ENCODE measurements around the gene SPATS2. TPM values are rescaled to one million over a fixed set of nuclear protein-coding genes. Genes with fewer than 3 reads are reported as not detected.
"Not testable (repeated sequence)": the region's sequence is repeated elsewhere in the genome, so short reads cannot be mapped to it uniquely, and the experiment has no call there.

SPATS2 gene
- total RNA-seq, 2 donors from 2014 or later, result 17.2 to 21.9 TPM

GRCh38 chr12:49368240-49368600, 958 bp downstream of the SPATS2 start:
- Histone ChIP-seq H3K27me3 (no peaks in the 10 kb centered on the region), H3K4me3 (peak overlapping the region; percentile 85), H3K9ac (ENCODE audit: low read depth in 2 of 2, low read length in 2 of 2) (peak overlapping the region in 1 of 2 donors; percentile 88), H3K36me3 (no peaks in the 10 kb centered on the region), H3K4me1 (peaks cover 5% of the 10 kb centered on the region), H3K27ac (peak overlapping the region; percentile 83), H3K9me3 (no peaks in the 10 kb centered on the region)
- DNase-seq, result no peak
- no peak for TF ChIP-seq CTCF (IDR thresholded peaks at IDR 0.05)
- intact Hi-C loops (cut with DNase I), result no loop called here

- intact Hi-C loops (cut with DNase I), result no loop called here
- Histone ChIP-seq H3K36me3 (no peaks in the 10 kb centered on the region), H3K9me3 (no peaks in the 10 kb centered on the region), H3K27me3 (no peaks in the 10 kb centered on the region), H3K27ac (no peak overlapping the region), H3K4me3 (no peak overlapping the region), H3K9ac (ENCODE audit: low read depth in 2 of 2, low read length in 2 of 2) (peak overlapping the region in 1 of 2 donors; percentile 14), H3K4me1 (peaks cover 5% of the 10 kb centered on the region)
- TF ChIP-seq CTCF (IDR thresholded peaks at IDR 0.05), result peak; percentile 17
- DNase-seq, result peak; percentile 37
Measured at GRCh38 chr12:49369411-49370145, 2.3 kb downstream of the SPATS2 start.

- Histone ChIP-seq H3K4me1 (peaks cover 5% of the 10 kb centered on the region), H3K27ac (no peak overlapping the region), H3K27me3 (no peaks in the 10 kb centered on the region), H3K9ac (ENCODE audit: low read depth in 2 of 2, low read length in 2 of 2) (no peak overlapping the region), H3K4me3 (no peak overlapping the region), H3K9me3 (no peaks in the 10 kb centered on the region), H3K36me3 (no peaks in the 10 kb centered on the region)
- intact Hi-C loops (cut with DNase I), result no loop called here
- no peak for DNase-seq
- no peak for TF ChIP-seq CTCF (IDR thresholded peaks at IDR 0.05)
Measured at GRCh38 chr12:49370539-49370938, 3.3 kb downstream of the SPATS2 start.

- H3K36me3 ChIP-seq, result no peaks in the 10 kb centered on the region
- intact Hi-C loops (cut with DNase I), result no loop called here
Measured at GRCh38 chr12:49375406-49375805, 8.1 kb downstream of the SPATS2 start.

GRCh38 chr12:49377386-49377785, 10.1 kb downstream of the SPATS2 start:
- TF ChIP-seq CTCF (IDR thresholded peaks at IDR 0.05), result no peak

More at GRCh38 chr12:49375406-49375805, 8.1 kb downstream of the SPATS2 start:
- DNase-seq, result no peak
- Histone ChIP-seq H3K27me3 (no peaks in the 10 kb centered on the region), H3K9me3 (no peaks in the 10 kb centered on the region), H3K9ac (ENCODE audit: low read depth in 2 of 2, low read length in 2 of 2) (no peak overlapping the region), H3K4me3 (no peak overlapping the region), H3K27ac (no peak overlapping the region), H3K4me1 (no peaks in the 10 kb centered on the region)
- TF ChIP-seq CTCF (IDR thresholded peaks at IDR 0.05), result no peak

GRCh38 chr12:49380184-49380583, 12.9 kb downstream of the SPATS2 start:
- H3K9ac ChIP-seq (ENCODE audit: low read depth in 2 of 2, low read length in 2 of 2); H3K4me1 ChIP-seq; H3K9me3 ChIP-seq; intact Hi-C loops (cut with DNase I); H3K36me3 ChIP-seq; H3K4me3 ChIP-seq; H3K27ac ChIP-seq; DNase-seq; H3K27me3 ChIP-seq: not testable (repeated sequence)

More at GRCh38 chr12:49377386-49377785, 10.1 kb downstream of the SPATS2 start:
- H3K4me1 ChIP-seq, result no peaks in the 10 kb centered on the region
- no peak for DNase-seq
- no peak overlapping the region for H3K9ac ChIP-seq (ENCODE audit: low read depth in 2 of 2, low read length in 2 of 2)
- H3K9me3 ChIP-seq, result no peaks in the 10 kb centered on the region
- no peak overlapping the region for H3K4me3 ChIP-seq
- no peaks in the 10 kb centered on the region for H3K36me3 ChIP-seq
- no peaks in the 10 kb centered on the region for H3K27me3 ChIP-seq
- no peak overlapping the region for H3K27ac ChIP-seq
- intact Hi-C loops (cut with DNase I), result no loop called here
